K562 (cell line): ENCODE measurements around the gene RNF207. TPM values are rescaled to one million over a fixed set of nuclear protein-coding genes. Genes with fewer than 3 reads are reported as not detected.

ENCODE experiments used
- ARID4B ChIP-seq: sonication (generic); formaldehyde crosslinking; IDR thresholded peaks from 2 replicates; pipeline ENCODE4 v1.8.0; 2022; ENCODE audit warnings: mild to moderate bottlenecking, missing genetic modification reagents
- ESRRB ChIP-seq: fragments of 250-450 bp; sonication (Bioruptor Pico); IDR thresholded peaks from 2 replicates; pipeline ENCODE4 v1.5.0; 2020; ENCODE audit warnings: mild to moderate bottlenecking, moderate library complexity, borderline replicate concordance
- HNRNPUL1 ChIP-seq: fragments of 200-400 bp; formaldehyde crosslinking; IDR thresholded peaks from 2 replicates; pipeline ENCODE4 v1.6.1; 2017; ENCODE audit warnings: low read length
- MEIS2 ChIP-seq: fragments of 450-650 bp; IDR thresholded peaks from 2 replicates; pipeline ENCODE4 v1.6.1; 2014; ENCODE audit warnings: mild to moderate bottlenecking; ENCODE audit not compliant: partially characterized antibody
- MIER1 ChIP-seq: fragments of 450-650 bp; IDR thresholded peaks from 2 replicates; pipeline ENCODE4 v1.6.1; 2016; ENCODE audit warnings: antibody characterized with exemption, mild to moderate bottlenecking, low read depth
- MLLT1 ChIP-seq, 2 experiments: fragments of 450-650 bp; IDR thresholded peaks; 2 replicates each; pipeline ENCODE4 v1.6.1; 2016
- RBM39 ChIP-seq: fragments of 200-400 bp; formaldehyde crosslinking; optimal IDR thresholded peaks from 2 replicates; pipeline ENCODE3; 2018; ENCODE audit warnings: low read depth, low read length
- TCF3 ChIP-seq: sonication (generic); formaldehyde crosslinking; IDR thresholded peaks from 2 replicates; pipeline ENCODE4 v1.4.0; 2020; ENCODE audit warnings: mild to moderate bottlenecking, missing genetic modification reagents
- TSC22D4 ChIP-seq: fragments of 450-650 bp; IDR thresholded peaks from 2 replicates; pipeline ENCODE4 v1.6.1; 2016; ENCODE audit warnings: missing genetic modification characterization, missing biosample characterization, control low read depth
- ZBTB2 ChIP-seq: fragments of 450-650 bp; IDR thresholded peaks from 2 replicates; pipeline ENCODE4 v1.6.1; 2016; ENCODE audit warnings: antibody characterized with exemption
- ZNF324 ChIP-seq: fragments of 250-450 bp; sonication (Bioruptor Pico); IDR thresholded peaks from 2 replicates; pipeline ENCODE4 v1.4.0; 2020; ENCODE audit warnings: mild to moderate bottlenecking
- ZNF445 ChIP-seq: fragments of 250-450 bp; sonication (Bioruptor Pico); IDR thresholded peaks from 2 replicates; pipeline ENCODE4 v1.4.0; 2020; ENCODE audit warnings: low read depth, mild to moderate bottlenecking, moderate library complexity
- polyA plus RNA-seq, 8 experiments: library from polyadenylated mRNA; depleted of rRNA in 4 of 8; stranded (reverse) in 5 of 8; unstranded in 3 of 8; fragments of >200 nt; fragmentation: Nextera tagmentation in 2 of 8; fragmentation: Illumina TruSeq in 1 of 8; extraction: Ambion mirVana in 2 of 8; extraction: Trizol in 1 of 8; gene quantifications; 2 replicates each; pipeline versions ENCODE4 v1.2.1 to v1.2.3, GENCODE V29; 2011 to 2014; ENCODE audit warnings: inconsistent platforms in 1 of 8, missing spikeins in 1 of 8
- total RNA-seq, 7 experiments: library from RNA; depleted of rRNA in 6 of 7; stranded (reverse); fragments of >200 nt in 6 of 7; fragmentation: Illumina TruSeq in 2 of 7; extraction: Trizol in 2 of 7; gene quantifications; 2 replicates each; pipeline versions ENCODE4 v1.2.1 to v1.2.3, GENCODE V29; 2011 to 2021; ENCODE audit warnings: low replicate concordance in 1 of 7
- TF ChIP-seq, protein P1 (sequence below): fragments of 200-400 bp; formaldehyde crosslinking; IDR thresholded peaks from 2 replicates; pipeline ENCODE4 v1.6.1; 2017; ENCODE audit warnings: mild to moderate bottlenecking, low read depth, low read length, moderate library complexity
- TF ChIP-seq, protein P2 (sequence below): fragments of 450-650 bp; IDR thresholded peaks from 2 replicates; pipeline ENCODE4 v1.6.1; 2017; ENCODE audit warnings: antibody characterized with exemption

The RNF207 gene
- total and polyA plus RNA-seq, 9 of the 15 experiments (the other 6 are each of a cell fraction or from before 2014, with no cell fraction given): 2.7 to 30.6 (median 12.9) TPM

GRCh38 chr1:6245086-6245868 lies 39.4 kb downstream of the RNF207 start (continued):
- TF ChIP-seq MIER1 (peak; percentile 96), TCF3 (CRISPR knock-in tag) (peak; percentile 60), MEIS2 (no peak), RBM39 (no peak), ZNF324 (CRISPR knock-in tag) (no peak), TSC22D4 (tag) (no peak), ESRRB (CRISPR knock-in tag) (no peak), ZNF445 (CRISPR knock-in tag) (no peak), ZBTB2 (no peak), HNRNPUL1 (no peak), MLLT1 (IDR thresholded peaks at IDR 0.05) (no peak), ARID4B (CRISPR knock-in tag) (peak; percentile 99)
- TF ChIP-seq, protein P1, sequence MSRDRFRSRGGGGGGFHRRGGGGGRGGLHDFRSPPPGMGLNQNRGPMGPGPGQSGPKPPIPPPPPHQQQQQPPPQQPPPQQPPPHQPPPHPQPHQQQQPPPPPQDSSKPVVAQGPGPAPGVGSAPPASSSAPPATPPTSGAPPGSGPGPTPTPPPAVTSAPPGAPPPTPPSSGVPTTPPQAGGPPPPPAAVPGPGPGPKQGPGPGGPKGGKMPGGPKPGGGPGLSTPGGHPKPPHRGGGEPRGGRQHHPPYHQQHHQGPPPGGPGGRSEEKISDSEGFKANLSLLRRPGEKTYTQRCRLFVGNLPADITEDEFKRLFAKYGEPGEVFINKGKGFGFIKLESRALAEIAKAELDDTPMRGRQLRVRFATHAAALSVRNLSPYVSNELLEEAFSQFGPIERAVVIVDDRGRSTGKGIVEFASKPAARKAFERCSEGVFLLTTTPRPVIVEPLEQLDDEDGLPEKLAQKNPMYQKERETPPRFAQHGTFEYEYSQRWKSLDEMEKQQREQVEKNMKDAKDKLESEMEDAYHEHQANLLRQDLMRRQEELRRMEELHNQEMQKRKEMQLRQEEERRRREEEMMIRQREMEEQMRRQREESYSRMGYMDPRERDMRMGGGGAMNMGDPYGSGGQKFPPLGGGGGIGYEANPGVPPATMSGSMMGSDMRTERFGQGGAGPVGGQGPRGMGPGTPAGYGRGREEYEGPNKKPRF: no peak
- TF ChIP-seq, protein P2, sequence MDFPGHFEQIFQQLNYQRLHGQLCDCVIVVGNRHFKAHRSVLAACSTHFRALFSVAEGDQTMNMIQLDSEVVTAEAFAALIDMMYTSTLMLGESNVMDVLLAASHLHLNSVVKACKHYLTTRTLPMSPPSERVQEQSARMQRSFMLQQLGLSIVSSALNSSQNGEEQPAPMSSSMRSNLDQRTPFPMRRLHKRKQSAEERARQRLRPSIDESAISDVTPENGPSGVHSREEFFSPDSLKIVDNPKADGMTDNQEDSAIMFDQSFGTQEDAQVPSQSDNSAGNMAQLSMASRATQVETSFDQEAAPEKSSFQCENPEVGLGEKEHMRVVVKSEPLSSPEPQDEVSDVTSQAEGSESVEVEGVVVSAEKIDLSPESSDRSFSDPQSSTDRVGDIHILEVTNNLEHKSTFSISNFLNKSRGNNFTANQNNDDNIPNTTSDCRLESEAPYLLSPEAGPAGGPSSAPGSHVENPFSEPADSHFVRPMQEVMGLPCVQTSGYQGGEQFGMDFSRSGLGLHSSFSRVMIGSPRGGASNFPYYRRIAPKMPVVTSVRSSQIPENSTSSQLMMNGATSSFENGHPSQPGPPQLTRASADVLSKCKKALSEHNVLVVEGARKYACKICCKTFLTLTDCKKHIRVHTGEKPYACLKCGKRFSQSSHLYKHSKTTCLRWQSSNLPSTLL: no peak
